Fibroblast of the aortic adventitia (primary cell): Measurements from ENCODE around the gene CPOX. TPM values are rescaled to one million over a fixed set of nuclear protein-coding genes. Genes with fewer than 3 reads are reported as not detected.

Experiments used
- DNase-seq: peaks from one replicate; pipeline ENCODE4 v3.0.0-alpha.2; 2010; ENCODE audit warnings: low read depth
- H3K4me3 ChIP-seq: 2 replicates; pipeline ENCODE4 v1.5.1; 2011; ENCODE audit warnings: low read depth, mild to moderate bottlenecking, control low read depth, low read length, moderate library complexity
- CTCF ChIP-seq: IDR thresholded peaks from 2 replicates; pipeline ENCODE4 v1.5.1; 2011; ENCODE audit warnings: mild to moderate bottlenecking, low read length, control low read depth, inconsistent platforms; ENCODE audit not compliant: insufficient read depth
- total RNA-seq: library from RNA; depleted of rRNA; stranded (reverse); fragments of >200 nt; gene quantifications from 2 replicates; pipeline ENCODE4 v1.2.3, GENCODE V29; 2012; ENCODE audit warnings: low replicate concordance

The CPOX gene
- total RNA-seq, 1 donor = 22.6 TPM

- H3K4me3 ChIP-seq = no peak overlapping the region
- DNase-seq = peak; percentile 60
- TF ChIP-seq CTCF = no peak
Observed at GRCh38 chr3:98556164-98557130, 37.0 kb downstream of the CPOX start.

- TF ChIP-seq CTCF = no peak
- no peak overlapping the region for H3K4me3 ChIP-seq
- no peak for DNase-seq
Observed at GRCh38 chr3:98555025-98555379, 38.4 kb downstream of the CPOX start.

GRCh38 chr3:98554580-98554979, 38.8 kb downstream of the CPOX start:
- H3K4me3 ChIP-seq = no peak overlapping the region
- DNase-seq = no peak
- no peak for TF ChIP-seq CTCF

- TF ChIP-seq CTCF = no peak
- H3K4me3 ChIP-seq = no peak overlapping the region
- no peak for DNase-seq
Observed at GRCh38 chr3:98553753-98554152, 39.7 kb downstream of the CPOX start.

- H3K4me3 ChIP-seq = no peak overlapping the region
- no peak for DNase-seq
- no peak for TF ChIP-seq CTCF
Observed at GRCh38 chr3:98553021-98553563, 40.3 kb downstream of the CPOX start.

GRCh38 chr3:98552232-98553020, 41.0 kb downstream of the CPOX start:
- TF ChIP-seq CTCF = no peak
- DNase-seq = no peak
- no peak overlapping the region for H3K4me3 ChIP-seq
